Parathyroid adenoma (tissue), 2 donors: ENCODE measurements around the gene BMP7.

Source experiments
- H2AFZ ChIP-seq: fragments of 300-600 bp; sonication (generic); one replicate; pipeline ENCODE4 v1.7.0; 2017; ENCODE audit warnings: antibody characterized with exemption, mild to moderate bottlenecking
- H3K27ac ChIP-seq: fragments of 300-600 bp; sonication (generic); one replicate; pipeline ENCODE4 v1.7.0; 2017
- H3K27me3 ChIP-seq: fragments of 300-600 bp; sonication (generic); one replicate; pipeline ENCODE4 v1.7.0; 2017; ENCODE audit warnings: low read length; ENCODE audit not compliant: control insufficient read depth, insufficient read depth
- H3K36me3 ChIP-seq: fragments of 300-600 bp; sonication (generic); one replicate; pipeline ENCODE4 v1.7.0; 2017; ENCODE audit warnings: low read length; ENCODE audit not compliant: control insufficient read depth, insufficient read depth
- H3K4me1 ChIP-seq: fragments of 300-600 bp; sonication (generic); one replicate; pipeline ENCODE4 v1.7.0; 2017; ENCODE audit warnings: control low read depth
- H3K4me2 ChIP-seq: fragments of 300-600 bp; sonication (generic); one replicate; pipeline ENCODE4 v1.7.0; 2017; ENCODE audit warnings: low read length
- H3K4me3 ChIP-seq: fragments of 300-600 bp; sonication (generic); one replicate; pipeline ENCODE4 v1.7.0; 2017; ENCODE audit warnings: low read depth, low read length
- H3K79me2 ChIP-seq: fragments of 300-600 bp; sonication (generic); one replicate; pipeline ENCODE4 v1.7.0; 2017; ENCODE audit warnings: control low read depth
- H3K9ac ChIP-seq: fragments of 300-600 bp; sonication (generic); one replicate; pipeline ENCODE4 v1.7.0; 2017; ENCODE audit warnings: mild to moderate bottlenecking
- H3K9me3 ChIP-seq: fragments of 300-600 bp; sonication (generic); one replicate; pipeline ENCODE4 v1.7.0; 2017; ENCODE audit warnings: low read length; ENCODE audit not compliant: control insufficient read depth
- CTCF ChIP-seq: fragments of 300-600 bp; sonication (generic); IDR thresholded peaks from one replicate; pipeline ENCODE4 v1.7.0; 2017; ENCODE audit warnings: antibody characterized with exemption, mild to moderate bottlenecking
- donor health status: primary hyperparathyroidism.

Gene BMP7

DNA sequence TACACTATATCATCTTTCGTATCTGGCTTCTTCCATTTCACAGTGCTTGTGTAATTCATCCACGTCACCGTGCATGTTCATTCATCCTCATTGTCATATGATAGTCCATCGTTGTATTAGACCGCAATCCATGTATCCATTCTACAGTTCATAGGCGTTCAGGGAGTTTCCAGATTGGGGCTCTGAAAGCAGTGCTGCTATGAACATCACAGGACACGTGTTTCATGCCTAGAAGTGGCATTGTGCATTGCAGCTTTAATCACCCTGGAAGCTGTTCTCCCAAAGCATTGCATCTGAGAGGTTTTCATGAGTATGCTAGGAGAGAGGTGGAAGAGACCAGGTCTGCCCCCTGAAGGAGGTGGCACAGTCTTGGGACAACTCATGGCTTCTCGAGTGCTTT, 35.3 kb downstream of the BMP7 start:
- H3K4me3 ChIP-seq: no peak overlapping the region
- H3K4me1 ChIP-seq: no peaks in the 10 kb centered on the region
- TF ChIP-seq CTCF: no peak
- no peak overlapping the region for H3K4me2 ChIP-seq
- H3K79me2 ChIP-seq: no peaks in the 10 kb centered on the region
- no peak overlapping the region for H3K9ac ChIP-seq
- H3K27ac ChIP-seq: no peak overlapping the region
- no peak overlapping the region for H2AFZ ChIP-seq
- no peaks in the 10 kb centered on the region for H3K36me3 ChIP-seq
- no peaks in the 10 kb centered on the region for H3K9me3 ChIP-seq
- H3K27me3 ChIP-seq: no peaks in the 10 kb centered on the region

DNA sequence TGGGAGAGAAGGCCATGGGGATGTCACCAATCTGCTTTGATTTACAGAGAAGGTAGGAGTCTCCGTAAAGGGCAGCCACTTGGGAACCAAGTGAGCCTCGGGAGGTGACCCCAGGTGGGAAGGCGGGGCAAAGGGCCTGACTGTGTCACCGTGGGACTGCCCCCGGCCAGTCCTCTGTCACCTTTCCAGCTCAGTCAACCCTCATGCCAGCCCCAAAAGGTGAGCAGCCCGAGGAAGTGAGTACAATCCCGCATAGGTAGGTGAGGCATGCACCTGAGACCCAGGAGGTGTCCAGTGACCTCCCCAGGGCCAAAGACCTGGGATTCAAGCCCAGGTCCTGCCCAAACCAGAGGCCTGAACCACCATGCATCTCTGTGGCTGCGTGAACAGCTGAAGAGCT, 36.2 kb downstream of the BMP7 start:
- Histone ChIP-seq H3K36me3 (no peaks in the 10 kb centered on the region), H3K4me2 (no peak overlapping the region), H2AFZ (no peak overlapping the region), H3K79me2 (no peaks in the 10 kb centered on the region), H3K9me3 (no peaks in the 10 kb centered on the region), H3K4me1 (no peaks in the 10 kb centered on the region), H3K4me3 (no peak overlapping the region), H3K27me3 (no peaks in the 10 kb centered on the region), H3K9ac (no peak overlapping the region), H3K27ac (no peak overlapping the region)
- TF ChIP-seq CTCF: no peak

DNA sequence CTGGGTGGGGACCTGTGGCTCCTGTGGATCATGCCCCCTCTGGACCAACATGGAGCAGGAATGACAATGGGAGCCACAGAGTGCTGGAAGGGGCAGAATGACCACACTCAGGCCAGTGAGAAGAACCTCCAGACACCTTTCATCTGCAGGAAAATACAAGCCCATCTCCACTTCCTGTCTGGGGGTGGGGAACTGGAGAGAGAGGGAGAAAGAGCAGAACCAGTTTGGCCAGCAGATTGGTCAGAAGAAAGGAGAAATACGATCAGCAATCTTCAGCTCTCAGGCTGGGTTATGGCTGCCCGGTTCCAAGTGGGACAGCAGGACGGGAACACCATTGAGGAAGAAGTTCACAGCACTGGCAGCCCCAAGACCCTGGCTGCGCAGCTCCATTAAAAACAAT, 37.0 kb downstream of the BMP7 start:
- no peaks in the 10 kb centered on the region for H3K79me2 ChIP-seq
- H3K36me3 ChIP-seq: no peaks in the 10 kb centered on the region
- H3K9me3 ChIP-seq: no peaks in the 10 kb centered on the region
- no peak overlapping the region for H3K27ac ChIP-seq
- H3K4me3 ChIP-seq: no peak overlapping the region
- no peaks in the 10 kb centered on the region for H3K4me1 ChIP-seq
- H2AFZ ChIP-seq: no peak overlapping the region
- H3K4me2 ChIP-seq: no peak overlapping the region
- H3K27me3 ChIP-seq: no peaks in the 10 kb centered on the region
- H3K9ac ChIP-seq: no peak overlapping the region
- TF ChIP-seq CTCF: no peak

GRCh38 chr20:57225830-57226229, 40.6 kb downstream of the BMP7 start:
- H3K4me3 ChIP-seq: no peak overlapping the region
- H3K27me3 ChIP-seq: no peaks in the 10 kb centered on the region
- H2AFZ ChIP-seq: no peak overlapping the region
- H3K27ac ChIP-seq: no peak overlapping the region
- TF ChIP-seq CTCF: no peak
- no peak overlapping the region for H3K9ac ChIP-seq
- no peaks in the 10 kb centered on the region for H3K79me2 ChIP-seq
- H3K36me3 ChIP-seq: no peaks in the 10 kb centered on the region
- no peak overlapping the region for H3K4me2 ChIP-seq
- H3K9me3 ChIP-seq: no peaks in the 10 kb centered on the region
- H3K4me1 ChIP-seq: no peaks in the 10 kb centered on the region

DNA sequence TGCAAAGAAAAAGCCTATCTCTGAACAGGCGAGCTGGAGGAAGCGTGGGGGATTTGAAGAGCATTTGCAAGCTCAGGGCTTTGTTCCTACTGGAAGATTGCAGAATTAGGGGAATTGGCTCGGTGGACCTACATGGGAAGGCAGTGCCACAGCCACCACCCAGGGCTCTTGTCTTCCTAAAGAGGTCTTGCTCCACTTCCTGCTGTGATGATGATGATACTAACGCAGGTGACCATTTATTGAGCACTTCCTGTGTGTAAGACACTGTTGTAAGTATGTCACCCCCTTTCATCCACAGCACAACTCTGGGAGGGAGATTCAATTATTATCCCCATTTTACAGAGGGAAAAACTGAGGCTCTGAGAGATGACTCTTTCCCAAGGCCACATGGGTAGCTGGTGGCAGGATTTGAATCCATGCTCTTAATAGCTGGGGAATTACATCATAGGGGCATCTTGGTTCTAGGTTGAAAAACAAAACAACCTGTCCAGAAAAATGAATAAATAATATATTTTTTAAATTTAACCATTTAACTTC, 41.2 kb downstream of the BMP7 start:
- Histone ChIP-seq H3K27ac (no peak overlapping the region), H3K4me2 (no peak overlapping the region), H3K79me2 (no peaks in the 10 kb centered on the region), H3K36me3 (no peaks in the 10 kb centered on the region), H3K9me3 (no peaks in the 10 kb centered on the region), H3K9ac (no peak overlapping the region), H3K4me3 (no peak overlapping the region), H3K27me3 (no peaks in the 10 kb centered on the region), H3K4me1 (no peaks in the 10 kb centered on the region), H2AFZ (no peak overlapping the region)
- no peak for TF ChIP-seq CTCF
